ENCODE measurements around the gene GPX2. TPM values are rescaled to one million over a fixed set of nuclear protein-coding genes. Genes with fewer than 3 reads are reported as not detected.

Gene GPX2
- total RNA-seq, 1 donor from 2014 or later: not detected

GRCh38 chr14:64934338-64934929, 8.1 kb downstream of the GPX2 start:
- no peak overlapping the region for H3K4me3 ChIP-seq (ENCODE audit: low read depth, low read length)
- TF ChIP-seq CTCF (conservative IDR thresholded peaks at IDR 0.05; ENCODE audit: low read depth, low read length): no peak
- DNase-seq (ENCODE audit: low read depth): no peak

GRCh38 chr14:64932231-64932630, 10.3 kb downstream of the GPX2 start:
- TF ChIP-seq CTCF (conservative IDR thresholded peaks at IDR 0.05; ENCODE audit: low read depth, low read length): no peak
- no peak for DNase-seq (ENCODE audit: low read depth)
- no peak overlapping the region for H3K4me3 ChIP-seq (ENCODE audit: low read depth, low read length)

- DNase-seq (ENCODE audit: low read depth): no peak
- no peak for TF ChIP-seq CTCF (conservative IDR thresholded peaks at IDR 0.05; ENCODE audit: low read depth, low read length)
- no peak overlapping the region for H3K4me3 ChIP-seq (ENCODE audit: low read depth, low read length)
These were observed 11.4 kb downstream of the GPX2 start for GRCh38 chr14:64931123-64931522.

GRCh38 chr14:64930085-64930843, 12.3 kb downstream of the GPX2 start:
- no peak for DNase-seq (ENCODE audit: low read depth)
- no peak for TF ChIP-seq CTCF (conservative IDR thresholded peaks at IDR 0.05; ENCODE audit: low read depth, low read length)

GRCh38 chr14:64929014-64929359, 13.6 kb downstream of the GPX2 start:
- DNase-seq (ENCODE audit: low read depth): no peak
- H3K4me3 ChIP-seq (ENCODE audit: low read depth, low read length): no peak overlapping the region
- TF ChIP-seq CTCF (conservative IDR thresholded peaks at IDR 0.05; ENCODE audit: low read depth, low read length): no peak

More at GRCh38 chr14:64930085-64930843, 12.3 kb downstream of the GPX2 start:
- H3K4me3 ChIP-seq (ENCODE audit: low read depth, low read length): no peak overlapping the region

- no peak for TF ChIP-seq CTCF (conservative IDR thresholded peaks at IDR 0.05; ENCODE audit: low read depth, low read length)
- no peak for DNase-seq (ENCODE audit: low read depth)
- no peak overlapping the region for H3K4me3 ChIP-seq (ENCODE audit: low read depth, low read length)
These were observed 14.1 kb downstream of the GPX2 start for GRCh38 chr14:64928239-64929013.

All from epithelial cell of proximal tubule (primary cell).